GM12891 (cell line): ENCODE data around the gene RBM45.

ENCODE experiments used
- PAX5 ChIP-seq: IDR thresholded peaks from 2 replicates; pipeline ENCODE4 v1.6.1; 2011; ENCODE audit warnings: low read length, moderate library complexity, mild to moderate bottlenecking; ENCODE audit not compliant: insufficient read depth, severe bottlenecking
- POLR2A ChIP-seq: IDR thresholded peaks from 2 replicates; pipeline ENCODE4 v1.6.1; 2011; ENCODE audit warnings: low read depth, low read length, control low read depth
- POLR2AphosphoS5 ChIP-seq: IDR thresholded peaks from 2 replicates; pipeline ENCODE4 v1.6.1; 2011; ENCODE audit warnings: low read depth, low read length, control low read depth
- SPI1 ChIP-seq: IDR thresholded peaks from 2 replicates; pipeline ENCODE4 v1.6.1; 2011; ENCODE audit warnings: low read depth, low read length, control low read depth
- TAF1 ChIP-seq: IDR thresholded peaks from 2 replicates; pipeline ENCODE4 v1.6.1; 2011; ENCODE audit warnings: low read depth, low read length, control low read depth

DNA sequence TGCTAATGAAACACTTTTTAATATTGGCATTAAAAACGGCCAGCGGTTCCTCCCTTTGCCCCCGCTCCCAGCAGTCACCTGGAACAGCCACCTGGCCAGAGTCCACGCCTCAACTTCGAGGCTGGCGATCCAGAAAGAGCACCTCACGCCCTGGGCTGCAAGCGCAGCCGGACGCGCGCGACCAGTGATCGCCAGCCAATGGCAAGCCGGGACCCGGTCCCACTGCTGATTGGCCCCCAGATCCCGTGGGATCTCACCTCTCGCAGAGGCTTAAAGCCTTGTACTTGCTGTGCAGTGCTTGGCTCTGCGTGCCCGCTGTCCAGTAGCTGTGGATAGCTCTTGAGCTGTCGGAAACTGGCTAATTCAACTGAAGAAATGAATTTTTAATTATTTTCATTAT, 4.1 kb upstream of the RBM45 start:
- TF ChIP-seq POLR2AphosphoS5 (no peak), POLR2A (no peak), TAF1 (no peak), SPI1 (no peak), PAX5 (no peak)
